Activated T-cell treated with anti-CD3 and anti-CD28 coated beads, Interleukin-2, amount 50 U/mL, for 24 hours (primary cell): Measurements from ENCODE around the gene CIB4.

Experiments
- DNase-seq: peaks from one replicate; pipeline ENCODE4 v3.0.0-alpha.2; 2020
- H3K27ac Mint-ChIP-seq: 2 replicates; pipeline ENCODE4 v1.8.0; 2020; ENCODE audit warnings: mild to moderate bottlenecking, mixed read lengths
- H3K27me3 Mint-ChIP-seq: 2 replicates; pipeline ENCODE4 v1.8.0; 2020; ENCODE audit warnings: mixed read lengths
- H3K36me3 Mint-ChIP-seq: 2 replicates; pipeline ENCODE4 v1.8.0; 2020; ENCODE audit warnings: low read depth, mixed read lengths
- H3K4me1 Mint-ChIP-seq: 2 replicates; pipeline ENCODE4 v1.8.0; 2020; ENCODE audit warnings: low read depth, mixed read lengths
- H3K4me3 Mint-ChIP-seq: 2 replicates; pipeline ENCODE4 v1.8.0; 2020; ENCODE audit warnings: mild to moderate bottlenecking, moderate library complexity, mixed read lengths
- H3K9me3 Mint-ChIP-seq: 2 replicates; pipeline ENCODE4 v1.8.0; 2020; ENCODE audit warnings: mixed read lengths

The CIB4 gene

GRCh38 chr2:26605195-26605998 lies 35.8 kb downstream of the CIB4 start:
- Mint-ChIP-seq H3K36me3 (no peaks in the 10 kb centered on the region), H3K4me1 (peaks cover 18% of the 10 kb centered on the region), H3K4me3 (no peak overlapping the region), H3K27ac (no peak overlapping the region), H3K27me3 (peaks cover 30% of the 10 kb centered on the region), H3K9me3 (peaks cover 4% of the 10 kb centered on the region)
- DNase-seq = peak; percentile 45

GRCh38 chr2:26602575-26602974 lies 38.6 kb downstream of the CIB4 start:
- no peaks in the 10 kb centered on the region for H3K36me3 Mint-ChIP-seq
- H3K4me1 Mint-ChIP-seq = no peaks in the 10 kb centered on the region
- no peak for DNase-seq
- no peak overlapping the region for H3K27ac Mint-ChIP-seq
- H3K4me3 Mint-ChIP-seq = no peak overlapping the region
- peaks cover 4% of the 10 kb centered on the region for H3K9me3 Mint-ChIP-seq
- peaks cover 44% of the 10 kb centered on the region for H3K27me3 Mint-ChIP-seq

- DNase-seq = no peak
- Mint-ChIP-seq H3K9me3 (peaks cover 2% of the 10 kb centered on the region), H3K27me3 (peaks cover 55% of the 10 kb centered on the region)
Measured at GRCh38 chr2:26599387-26599786, 41.8 kb downstream of the CIB4 start.

GRCh38 chr2:26598996-26599373 lies 42.2 kb downstream of the CIB4 start:
- Mint-ChIP-seq H3K4me1 (peaks cover 7% of the 10 kb centered on the region), H3K4me3 (no peak overlapping the region), H3K27ac (no peak overlapping the region), H3K9me3 (no peaks in the 10 kb centered on the region), H3K27me3 (peaks cover 54% of the 10 kb centered on the region), H3K36me3 (no peaks in the 10 kb centered on the region)
- no peak for DNase-seq

More at GRCh38 chr2:26599387-26599786, 41.8 kb downstream of the CIB4 start:
- Mint-ChIP-seq H3K36me3 (no peaks in the 10 kb centered on the region), H3K27ac (no peak overlapping the region), H3K4me1 (peaks cover 7% of the 10 kb centered on the region), H3K4me3 (no peak overlapping the region)

- H3K4me1 Mint-ChIP-seq = peaks cover 7% of the 10 kb centered on the region
- no peak overlapping the region for H3K4me3 Mint-ChIP-seq
- H3K9me3 Mint-ChIP-seq = no peaks in the 10 kb centered on the region
- H3K36me3 Mint-ChIP-seq = no peaks in the 10 kb centered on the region
- peak; percentile 18 for DNase-seq
- H3K27me3 Mint-ChIP-seq = peaks cover 59% of the 10 kb centered on the region
- no peak overlapping the region for H3K27ac Mint-ChIP-seq
Measured at GRCh38 chr2:26598336-26598995, 42.7 kb downstream of the CIB4 start.

- Mint-ChIP-seq H3K27me3 (peaks cover 61% of the 10 kb centered on the region), H3K9me3 (no peaks in the 10 kb centered on the region), H3K27ac (no peak overlapping the region), H3K36me3 (no peaks in the 10 kb centered on the region), H3K4me3 (no peak overlapping the region), H3K4me1 (peaks cover 8% of the 10 kb centered on the region)
- DNase-seq = no peak
Measured at GRCh38 chr2:26597197-26597596, 44.0 kb downstream of the CIB4 start.

GRCh38 chr2:26595146-26595545 lies 46.0 kb downstream of the CIB4 start:
- Mint-ChIP-seq H3K4me1 (peaks cover 15% of the 10 kb centered on the region), H3K27me3 (peaks cover 53% of the 10 kb centered on the region), H3K36me3 (no peaks in the 10 kb centered on the region), H3K27ac (no peak overlapping the region), H3K9me3 (no peaks in the 10 kb centered on the region), H3K4me3 (no peak overlapping the region)
- peak; percentile 5 for DNase-seq

- DNase-seq = peak; percentile 20
- H3K27ac Mint-ChIP-seq = no peak overlapping the region
- H3K4me1 Mint-ChIP-seq = peaks cover 15% of the 10 kb centered on the region
- no peak overlapping the region for H3K4me3 Mint-ChIP-seq
- H3K27me3 Mint-ChIP-seq = peaks cover 43% of the 10 kb centered on the region
- H3K9me3 Mint-ChIP-seq = no peaks in the 10 kb centered on the region
- no peaks in the 10 kb centered on the region for H3K36me3 Mint-ChIP-seq
Measured at GRCh38 chr2:26591619-26592505, 49.3 kb downstream of the CIB4 start.

- H3K4me3 Mint-ChIP-seq = no peak overlapping the region
- no peaks in the 10 kb centered on the region for H3K36me3 Mint-ChIP-seq
- H3K4me1 Mint-ChIP-seq = peaks cover 12% of the 10 kb centered on the region
- no peak overlapping the region for H3K27ac Mint-ChIP-seq
- peaks cover 48% of the 10 kb centered on the region for H3K27me3 Mint-ChIP-seq
- peak; percentile 13 for DNase-seq
- H3K9me3 Mint-ChIP-seq = no peaks in the 10 kb centered on the region
Measured at GRCh38 chr2:26590980-26591618, 50.1 kb downstream of the CIB4 start.

GRCh38 chr2:26590508-26590907 lies 50.7 kb downstream of the CIB4 start:
- peaks cover 48% of the 10 kb centered on the region for H3K27me3 Mint-ChIP-seq
- H3K4me1 Mint-ChIP-seq = peaks cover 8% of the 10 kb centered on the region
- DNase-seq = no peak
- no peaks in the 10 kb centered on the region for H3K9me3 Mint-ChIP-seq
- H3K36me3 Mint-ChIP-seq = no peaks in the 10 kb centered on the region
- no peak overlapping the region for H3K27ac Mint-ChIP-seq
- no peak overlapping the region for H3K4me3 Mint-ChIP-seq

GRCh38 chr2:26588576-26588975 lies 52.6 kb downstream of the CIB4 start:
- Mint-ChIP-seq H3K4me3 (no peak overlapping the region), H3K27me3 (peaks cover 43% of the 10 kb centered on the region), H3K27ac (no peak overlapping the region), H3K4me1 (peaks cover 8% of the 10 kb centered on the region), H3K36me3 (no peaks in the 10 kb centered on the region), H3K9me3 (no peaks in the 10 kb centered on the region)
- peak; percentile 15 for DNase-seq

- Mint-ChIP-seq H3K27ac (no peak overlapping the region), H3K27me3 (peaks cover 41% of the 10 kb centered on the region), H3K9me3 (no peaks in the 10 kb centered on the region), H3K4me3 (no peak overlapping the region), H3K4me1 (peaks cover 8% of the 10 kb centered on the region), H3K36me3 (no peaks in the 10 kb centered on the region)
- peak; percentile 27 for DNase-seq
Measured at GRCh38 chr2:26587994-26588393, 53.2 kb downstream of the CIB4 start.

GRCh38 chr2:26585966-26586365 lies 55.2 kb downstream of the CIB4 start:
- Mint-ChIP-seq H3K36me3 (no peaks in the 10 kb centered on the region), H3K4me1 (no peaks in the 10 kb centered on the region), H3K4me3 (no peak overlapping the region), H3K27me3 (peaks cover 32% of the 10 kb centered on the region), H3K27ac (no peak overlapping the region), H3K9me3 (no peaks in the 10 kb centered on the region)
- peak; percentile 11 for DNase-seq

- peak; percentile 19 for DNase-seq
- H3K27ac Mint-ChIP-seq = no peak overlapping the region
- H3K27me3 Mint-ChIP-seq = peaks cover 28% of the 10 kb centered on the region
- no peak overlapping the region for H3K4me3 Mint-ChIP-seq
- no peaks in the 10 kb centered on the region for H3K36me3 Mint-ChIP-seq
- H3K4me1 Mint-ChIP-seq = no peaks in the 10 kb centered on the region
- no peaks in the 10 kb centered on the region for H3K9me3 Mint-ChIP-seq
Measured at GRCh38 chr2:26585100-26585499, 56.1 kb downstream of the CIB4 start.
